HG02763 (cell line): ENCODE results near the gene BCAR1.
A peak's percentile ranks its signal among the peaks of the same experiment; 100 is the strongest.
"Not testable (repeated sequence)": the region's sequence is repeated elsewhere in the genome, so short reads cannot be mapped to it uniquely, and the experiment has no call there.

Experiments
- ATAC-seq: cut with Tn5 transposase; IDR thresholded peaks from one replicate; pipeline ENCODE4 v1.9.1; 2021; ENCODE audit warnings: mild to moderate bottlenecking, moderate library complexity; ENCODE audit not compliant: unreplicated experiment

Gene BCAR1

GRCh38 chr16:75251280-75252048, at the start of gene BCAR1:
BCAR1 (minus strand) TSS chr16:75251624; CDS start chr16:75251482, 142 bp downstream.
- peak; percentile 77 for ATAC-seq

- no peak for ATAC-seq
These were observed 46.8 kb upstream of the BCAR1 start for GRCh38 chr16:75298267-75298666.

DNA sequence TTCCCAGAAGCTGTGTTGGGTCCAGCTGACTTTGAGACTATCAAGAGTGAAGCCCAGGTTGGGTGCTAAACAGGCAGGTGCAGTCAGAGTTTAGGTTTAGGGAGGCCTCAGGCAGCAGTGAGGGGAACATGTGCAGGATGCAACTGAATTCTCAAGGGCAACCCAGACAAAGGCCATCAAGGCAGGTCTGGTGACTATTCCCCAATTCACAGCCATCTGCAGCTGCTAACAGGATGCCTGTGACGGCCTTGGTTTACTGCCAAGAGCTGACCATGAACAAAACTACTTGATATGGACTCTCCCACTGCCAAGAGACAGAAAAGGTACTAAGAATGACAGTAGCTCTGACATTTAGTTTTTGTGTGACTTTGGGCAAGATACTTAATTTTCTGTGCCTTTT, 45.2 kb upstream of the BCAR1 start:
- ATAC-seq: no peak

DNA sequence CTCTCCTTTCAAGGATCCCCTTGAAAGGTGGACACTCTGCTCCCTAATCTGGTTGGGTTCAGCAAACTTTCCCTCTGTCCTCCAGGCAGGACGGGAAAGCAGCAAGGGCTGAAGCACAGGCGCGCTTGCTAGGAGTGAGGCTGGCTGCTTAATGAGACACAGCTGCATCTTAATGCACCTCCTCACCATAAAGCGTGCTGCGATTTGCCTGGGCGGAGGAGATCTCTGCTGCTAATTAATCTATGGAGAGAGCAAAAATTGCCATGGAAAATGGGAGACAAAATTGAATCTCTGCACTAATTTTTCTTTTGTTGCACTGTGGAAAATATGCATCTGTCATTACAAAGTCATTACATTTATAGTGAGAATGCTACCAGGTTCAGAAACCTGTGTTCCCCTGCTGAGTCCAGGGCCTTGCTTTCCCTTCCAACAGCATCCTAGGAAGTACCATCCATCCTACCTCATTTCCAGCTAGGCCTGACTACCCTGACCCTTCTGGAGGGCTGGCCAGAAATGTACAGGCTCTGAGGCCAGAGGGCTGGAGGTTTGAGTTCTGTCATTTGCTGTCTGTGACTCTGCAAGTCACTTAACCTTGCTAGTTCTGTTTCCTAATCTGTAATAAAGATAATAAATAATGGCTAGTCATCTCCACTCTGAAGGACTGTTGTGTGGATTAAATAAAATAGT, 43.5 kb upstream of the BCAR1 start:
- ATAC-seq: no peak

DNA sequence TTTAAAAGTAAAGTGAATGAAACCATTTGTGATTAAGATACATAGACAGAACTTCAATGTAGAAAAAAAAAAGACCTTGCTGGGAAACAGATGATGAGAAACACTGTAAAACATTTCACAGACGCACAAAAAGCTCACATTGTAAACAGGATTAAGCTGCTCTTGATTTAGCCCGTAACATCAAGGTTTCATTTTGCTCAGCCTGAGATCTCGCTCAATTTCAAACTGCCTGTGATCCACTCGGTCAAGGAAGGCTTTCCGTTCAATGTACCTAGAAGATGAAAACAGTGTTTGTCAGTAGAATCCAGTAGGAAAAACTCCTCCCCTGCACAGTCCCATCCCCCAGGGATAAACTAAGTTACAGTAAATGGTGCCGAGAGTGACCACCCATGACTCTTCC, 42.3 kb upstream of the BCAR1 start:
- no peak for ATAC-seq

- no peak for ATAC-seq
These were observed 41.7 kb upstream of the BCAR1 start for GRCh38 chr16:75293173-75293572.

DNA sequence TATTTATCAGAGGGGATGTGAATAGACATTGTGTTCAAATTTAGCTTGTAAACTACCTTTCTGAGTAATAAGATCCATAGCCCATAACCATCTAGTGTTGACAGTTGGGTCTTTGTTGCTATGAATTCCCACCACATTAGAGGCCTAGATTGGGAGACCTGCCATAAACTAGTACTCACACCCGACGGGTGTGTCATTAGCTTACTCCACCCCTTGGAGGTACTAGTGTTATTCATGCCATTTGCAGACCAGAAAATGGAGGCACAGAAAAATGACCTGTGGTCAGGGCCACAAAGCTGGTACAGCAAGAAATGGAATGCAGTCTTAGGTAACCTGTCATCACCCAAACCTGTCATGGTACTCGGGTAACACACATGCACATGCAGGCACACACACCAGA, 41.3 kb upstream of the BCAR1 start:
- ATAC-seq: no peak

DNA sequence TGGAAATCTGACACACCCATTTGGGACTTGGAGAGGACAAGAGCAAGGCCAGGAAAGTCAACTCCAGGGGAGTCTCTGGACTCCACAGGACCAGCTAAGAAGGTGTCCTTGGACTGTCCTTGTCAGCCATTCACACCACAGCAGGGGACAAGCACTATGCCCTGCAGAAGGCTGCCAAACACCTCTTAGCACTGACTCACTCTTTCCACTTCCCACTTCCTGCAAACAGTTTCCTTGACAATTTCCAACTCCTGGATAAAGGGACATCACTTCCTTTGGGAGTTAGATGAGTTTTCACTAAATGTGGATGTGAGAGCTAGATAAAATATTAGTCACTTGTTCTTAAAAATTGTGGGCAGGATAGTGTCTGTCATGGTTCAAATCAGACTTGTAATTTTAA, 37.8 kb upstream of the BCAR1 start:
- ATAC-seq: no peak

DNA sequence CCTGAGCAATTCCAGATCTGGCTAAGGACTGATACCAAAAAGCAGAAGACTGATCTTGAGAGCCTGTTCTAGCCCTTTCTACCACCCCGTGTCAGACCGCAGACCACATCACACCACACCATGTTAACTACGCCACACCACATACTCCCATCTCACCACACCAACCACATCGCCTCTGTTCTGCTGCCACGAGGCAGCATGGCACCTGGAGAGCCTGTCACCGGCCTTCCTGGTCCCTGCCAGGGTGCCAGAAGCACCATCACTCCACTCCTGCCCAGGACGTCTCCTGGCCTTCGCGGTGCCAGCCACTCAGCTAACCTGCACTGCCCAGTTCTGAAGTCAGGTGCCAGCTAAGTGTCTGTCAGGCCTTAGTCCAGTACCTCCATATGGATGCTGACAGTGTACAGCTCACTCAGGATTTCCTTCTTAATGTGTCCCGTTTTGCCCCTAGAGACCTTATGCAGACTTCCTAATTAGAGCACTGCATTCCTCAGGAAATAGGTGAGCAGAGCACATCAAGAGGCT, 37.2 kb upstream of the BCAR1 start:
- ATAC-seq: no peak

- ATAC-seq: no peak
These were observed 36.8 kb upstream of the BCAR1 start for GRCh38 chr16:75288181-75288580.

DNA sequence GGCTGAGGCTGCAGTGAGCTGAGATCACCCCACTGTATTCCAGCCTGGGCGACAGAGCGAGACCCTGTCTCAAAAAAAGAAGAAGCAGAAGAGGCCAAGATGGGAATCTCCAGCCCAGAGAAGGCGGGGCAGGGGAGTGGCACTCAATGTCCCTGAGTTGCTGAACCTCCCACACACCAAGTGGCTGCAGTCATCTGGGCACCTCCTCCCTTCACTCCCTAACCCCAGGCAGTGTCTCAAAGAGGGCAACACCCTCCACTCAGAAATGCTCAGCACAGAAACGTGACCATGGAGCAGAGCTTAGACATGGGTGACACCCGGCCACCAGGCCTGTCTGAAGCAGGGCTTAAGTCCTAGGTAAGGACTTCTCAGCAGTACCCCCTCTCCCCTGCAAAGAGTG, 36.3 kb upstream of the BCAR1 start:
- ATAC-seq: no peak

GRCh38 chr16:75286389-75286788, 35.0 kb upstream of the BCAR1 start:
- no peak for ATAC-seq

DNA sequence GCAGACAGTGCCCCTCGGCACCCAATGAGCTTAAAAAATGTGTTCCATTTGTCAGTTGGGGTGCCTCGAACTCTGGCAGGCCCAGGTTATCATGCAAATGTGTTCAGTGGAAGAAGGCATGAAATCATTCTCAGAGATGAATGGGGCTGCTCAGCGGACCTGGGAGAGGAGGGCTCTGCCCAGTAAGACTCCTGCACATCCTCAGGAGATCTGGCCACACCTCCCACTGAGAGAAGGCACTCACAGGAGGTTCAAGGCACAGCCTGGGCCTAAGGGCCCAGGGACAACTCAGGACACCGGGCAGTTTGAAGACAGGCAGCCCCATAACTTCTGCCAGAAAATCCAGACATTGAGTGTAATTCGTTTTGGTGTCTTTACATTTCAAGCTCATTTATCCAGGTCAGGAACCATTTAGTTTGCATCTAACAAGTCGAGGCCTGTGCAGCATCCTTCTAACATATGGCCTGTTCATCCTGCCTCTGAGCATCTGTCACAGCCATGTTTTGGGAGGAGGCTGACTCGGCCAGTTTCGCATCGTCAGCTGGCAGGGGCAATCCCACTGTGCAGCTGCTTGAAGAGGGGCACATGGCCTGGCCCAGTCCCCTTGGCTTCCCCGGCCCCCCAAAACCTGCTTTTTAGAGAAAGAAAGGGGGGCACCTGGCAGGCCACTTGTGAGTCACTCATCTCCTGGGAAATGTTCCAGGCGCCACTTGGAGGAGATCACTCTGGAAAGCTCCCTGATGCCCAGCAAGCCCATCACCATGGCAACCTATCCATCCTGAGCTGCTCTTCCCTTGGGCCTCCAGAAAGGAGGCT, 31.2 kb upstream of the BCAR1 start:
- no peak for ATAC-seq

- ATAC-seq: no peak
These were observed 30.4 kb upstream of the BCAR1 start for GRCh38 chr16:75281826-75282225.

GRCh38 chr16:75281009-75281408, 29.6 kb upstream of the BCAR1 start:
- ATAC-seq: not testable (repeated sequence)

- ATAC-seq: no peak
These were observed 28.9 kb upstream of the BCAR1 start for GRCh38 chr16:75280331-75280804.

DNA sequence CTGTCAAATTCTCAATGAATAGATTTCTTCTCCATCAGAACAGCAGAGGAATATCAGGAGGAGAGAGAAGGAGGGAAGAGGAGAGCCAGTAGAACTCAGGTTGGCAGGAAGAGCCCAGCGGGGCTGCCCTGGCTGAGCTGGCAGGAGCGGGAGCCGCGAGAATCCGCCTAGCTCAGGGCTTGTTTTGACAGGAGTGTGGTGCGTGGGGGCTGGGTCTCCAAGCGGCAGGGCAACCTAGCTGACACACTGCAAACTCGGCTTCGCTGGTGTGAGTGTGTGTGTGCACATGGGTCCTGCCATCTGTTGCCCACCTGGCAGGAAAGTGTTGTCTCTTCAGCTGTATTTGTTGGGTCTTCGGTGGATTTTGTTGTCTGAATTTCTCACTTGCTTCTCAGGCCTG, 27.9 kb upstream of the BCAR1 start:
- no peak for ATAC-seq

- no peak for ATAC-seq
These were observed 21.9 kb upstream of the BCAR1 start for GRCh38 chr16:75273054-75273925.

DNA sequence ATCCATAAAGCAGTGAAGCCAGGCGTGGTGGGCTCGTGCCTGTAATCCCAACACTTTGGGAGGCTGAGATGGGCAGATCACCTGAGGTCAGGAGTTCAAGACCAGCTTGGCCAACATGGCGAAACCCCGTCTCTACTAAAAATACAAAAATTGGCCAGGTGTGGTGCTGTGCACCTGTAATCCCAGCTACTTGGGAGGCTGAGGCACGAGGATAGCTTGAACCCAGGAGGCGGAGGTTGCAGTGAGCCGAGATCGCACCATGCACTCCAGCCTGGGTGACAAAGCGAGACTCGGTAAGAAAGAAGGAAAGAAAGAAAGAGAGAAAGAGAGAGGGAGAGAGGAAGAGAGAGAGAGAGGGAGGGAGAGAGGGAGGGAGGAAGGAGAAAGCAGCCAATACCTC, 21.2 kb upstream of the BCAR1 start:
- not testable (repeated sequence) for ATAC-seq

DNA sequence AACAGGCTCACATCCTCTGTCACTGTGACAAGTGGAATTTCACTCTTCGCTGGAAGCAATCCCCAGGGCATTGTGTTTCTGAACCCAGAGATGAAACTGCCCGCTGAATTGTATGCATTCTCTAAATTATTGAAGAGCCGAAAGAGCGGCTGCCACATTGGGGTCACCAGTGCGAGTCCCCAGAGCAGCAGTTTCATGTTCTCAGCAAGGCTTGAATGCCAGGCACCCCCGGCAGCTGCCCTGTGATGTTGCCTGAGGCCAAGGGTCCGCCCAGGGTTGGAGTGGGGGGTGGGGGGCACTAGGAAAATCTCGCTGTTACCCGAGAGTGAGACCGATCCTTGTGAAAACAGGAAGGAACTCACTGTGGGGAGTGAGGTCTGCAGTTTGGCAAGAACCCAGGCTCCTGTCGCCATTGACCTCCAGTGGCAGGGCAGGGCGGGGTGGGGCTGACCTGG, 20.7 kb upstream of the BCAR1 start:
- no peak for ATAC-seq
